Measurements from ENCODE around the gene SLC29A2. TPM values are rescaled to one million over a fixed set of nuclear protein-coding genes. Genes with fewer than 3 reads are reported as not detected.

SLC29A2 gene
- total RNA-seq (3.4 TPM), polyA plus RNA-seq (1 to 10 TPM in 3 of 4 donors, under 1 TPM in 1; 0.83 to 2.3 (median 1.6) TPM)

DNA sequence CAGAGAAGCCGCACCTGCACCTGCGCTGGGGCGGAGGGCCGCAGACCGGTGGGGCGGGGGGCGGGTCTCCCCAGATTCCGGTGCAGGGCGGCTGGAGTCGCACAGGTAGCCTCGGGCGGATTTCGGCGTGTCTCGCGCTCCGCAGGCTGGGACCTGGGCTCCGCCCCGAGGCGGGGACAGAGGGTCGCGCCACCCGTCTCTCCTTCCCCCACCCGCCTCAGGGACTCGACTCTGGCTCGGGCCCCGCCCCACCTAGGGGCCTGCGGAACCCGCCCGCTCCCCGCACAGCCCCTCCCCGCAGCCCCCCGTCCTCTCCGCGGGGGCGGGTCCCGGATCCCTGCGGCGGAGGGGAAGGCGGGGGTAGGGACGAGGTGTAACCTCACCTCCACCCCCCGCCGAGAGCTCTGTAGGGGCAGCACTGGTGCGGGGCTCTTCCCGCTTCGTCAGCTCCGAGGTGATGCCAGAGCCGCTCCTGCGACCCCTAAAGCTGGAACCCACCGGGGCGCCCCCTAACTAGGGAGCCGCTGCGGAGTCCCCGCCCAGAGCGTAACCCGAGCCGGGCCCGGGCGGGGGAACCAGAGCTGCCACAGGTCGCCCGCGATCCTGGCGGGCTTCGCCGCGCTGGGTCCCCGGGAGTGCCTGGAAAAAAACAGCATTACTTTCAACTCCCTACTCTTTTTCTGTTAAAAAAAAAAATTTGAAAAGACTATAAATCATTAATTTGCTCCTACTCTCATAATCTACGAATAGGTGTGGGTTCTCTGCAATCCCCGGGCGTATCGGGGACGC lies at the start of gene SLC29A2:
Gene SLC29A2 (minus strand): TSS at position 134 of the 789 bp plus-strand sequence. CDS start 169 bp downstream, outside the sequence.
- ATAC-seq (ENCODE audit: low read depth in 2 of 2), result peak; percentile 74 to 76
- no peaks in the 10 kb centered on the region for H3K36me3 ChIP-seq (ENCODE audit: control insufficient read depth, insufficient read depth, low read length)
- no peaks in the 10 kb centered on the region for H3K27me3 ChIP-seq (ENCODE audit: control insufficient read depth, insufficient read depth, low read length)
- DNase-seq, result peak; percentile 70 to 81 (median 72)
- H3K36me3 Mint-ChIP-seq, result no peaks in the 10 kb centered on the region
- no peaks in the 10 kb centered on the region for H3K9me3 ChIP-seq (ENCODE audit: control insufficient read depth in 2 of 2, low read length in 2 of 2)
- H3K4me3 Mint-ChIP-seq, result peak within 1 kb of the TSS; percentile 90 to 97 (median 93)
- peaks cover 14% of the 10 kb centered on the region for H3K27me3 Mint-ChIP-seq
- H3K27ac ChIP-seq (ENCODE audit: insufficient read depth, low read length, poor library complexity, severe bottlenecking), result peak within 1 kb of the TSS; percentile 68
- H3K4me1 ChIP-seq (ENCODE audit: control insufficient read depth, insufficient read depth, low read length, poor library complexity, severe bottlenecking), result peaks cover 19% of the 10 kb centered on the region
- H3K4me3 ChIP-seq (ENCODE audit: low read depth, low read length), result peak within 1 kb of the TSS; percentile 76
- H3K27ac Mint-ChIP-seq, result peak within 1 kb of the TSS; percentile 66 to 88 (median 82)
- H3K9me3 Mint-ChIP-seq, result no peaks in the 10 kb centered on the region
- H3K4me1 Mint-ChIP-seq, result peaks cover 4 to 19% (median 12%) of the 10 kb centered on the region in 4 donors

DNA sequence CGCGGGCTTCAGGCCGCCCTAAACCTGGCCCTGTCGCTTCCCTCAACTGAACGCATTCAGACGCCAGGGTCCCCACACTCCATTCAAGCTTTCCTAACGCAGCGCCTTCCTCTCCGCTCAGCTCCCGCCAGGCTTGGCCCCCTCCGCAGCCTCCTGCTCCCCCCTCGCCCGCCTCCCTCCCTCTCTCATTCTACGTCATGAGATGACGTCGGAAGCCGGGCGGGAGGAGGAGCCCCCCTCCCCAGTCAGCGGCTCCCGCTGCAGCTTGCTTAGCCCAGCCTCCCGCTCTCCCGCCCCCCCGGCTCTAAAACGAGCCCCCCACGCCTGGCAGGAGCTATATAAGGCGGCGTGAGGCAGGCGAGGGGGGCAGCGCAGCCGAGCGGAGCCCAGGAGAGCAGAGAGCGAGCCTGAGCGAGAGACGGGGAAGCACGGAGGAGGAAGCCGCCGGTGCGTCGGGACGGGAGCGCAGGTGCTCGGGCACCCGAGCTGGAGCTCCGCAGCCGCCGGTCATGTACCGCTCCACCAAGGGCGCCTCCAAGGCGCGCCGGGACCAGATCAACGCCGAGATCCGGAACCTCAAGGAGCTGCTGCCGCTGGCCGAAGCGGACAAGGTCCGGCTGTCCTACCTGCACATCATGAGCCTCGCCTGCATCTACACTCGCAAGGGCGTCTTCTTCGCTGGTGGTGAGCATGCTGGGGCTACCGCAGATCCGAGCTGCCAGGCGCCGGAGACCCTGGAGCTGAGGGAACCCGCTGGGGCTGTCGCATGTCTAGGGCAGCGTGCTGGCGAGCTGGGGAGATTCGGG lies 49.3 kb upstream of the SLC29A2 start, which contains the start of gene NPAS4:
Gene NPAS4 (plus strand): TSS at position 365 of the 806 bp plus-strand sequence. CDS start 145 bp downstream, at position 510.
- Histone ChIP-seq H3K27ac (ENCODE audit: insufficient read depth, low read length, poor library complexity, severe bottlenecking) (no peak within 1 kb of the TSS), H3K9me3 (ENCODE audit: control insufficient read depth in 2 of 2, low read length in 2 of 2) (no peaks in the 10 kb centered on the region), H3K4me1 (ENCODE audit: control insufficient read depth, insufficient read depth, low read length, poor library complexity, severe bottlenecking) (no peaks in the 10 kb centered on the region), H3K36me3 (ENCODE audit: control insufficient read depth, insufficient read depth, low read length) (no peaks in the 10 kb centered on the region), H3K27me3 (ENCODE audit: control insufficient read depth, insufficient read depth, low read length) (peaks cover 25% of the 10 kb centered on the region), H3K4me3 (ENCODE audit: low read depth, low read length) (no peak within 1 kb of the TSS)
- H3K27ac Mint-ChIP-seq, result no peak within 1 kb of the TSS
- no peaks in the 10 kb centered on the region for H3K36me3 Mint-ChIP-seq
- H3K4me1 Mint-ChIP-seq, result peaks cover 2 to 13% (median 4%) of the 10 kb centered on the region in 4 donors
- H3K4me3 Mint-ChIP-seq, result peak within 1 kb of the TSS in 1 of 4 donors; percentile 52
- H3K9me3 Mint-ChIP-seq, result peaks cover 0 to 6% (median 0%) of the 10 kb centered on the region in 7 donors
- DNase-seq (no peak), ATAC-seq (ENCODE audit: low read depth in 2 of 2) (no peak)
- peaks cover 28% of the 10 kb centered on the region for H3K27me3 Mint-ChIP-seq

GRCh38 chr11:66419825-66420224 lies 48.3 kb upstream of the SLC29A2 start:
- no peaks in the 10 kb centered on the region for H3K36me3 Mint-ChIP-seq
- ATAC-seq (ENCODE audit: low read depth in 2 of 2) (no peak), DNase-seq (no peak)
- no peaks in the 10 kb centered on the region for H3K9me3 ChIP-seq (ENCODE audit: control insufficient read depth in 2 of 2, low read length in 2 of 2)
- H3K27ac ChIP-seq (ENCODE audit: insufficient read depth, low read length, poor library complexity, severe bottlenecking), result no peak overlapping the region
- H3K4me1 ChIP-seq (ENCODE audit: control insufficient read depth, insufficient read depth, low read length, poor library complexity, severe bottlenecking), result no peaks in the 10 kb centered on the region
- H3K4me3 ChIP-seq (ENCODE audit: low read depth, low read length), result no peak overlapping the region
- H3K9me3 Mint-ChIP-seq, result peaks cover 0 to 6% (median 0%) of the 10 kb centered on the region in 7 donors
- no peak overlapping the region for H3K4me3 Mint-ChIP-seq
- H3K27me3 Mint-ChIP-seq, result peaks cover 34% of the 10 kb centered on the region
- H3K4me1 Mint-ChIP-seq, result peaks cover 2 to 13% (median 4%) of the 10 kb centered on the region in 4 donors
- peaks cover 27% of the 10 kb centered on the region for H3K27me3 ChIP-seq (ENCODE audit: control insufficient read depth, insufficient read depth, low read length)
- no peak overlapping the region for H3K27ac Mint-ChIP-seq
- no peaks in the 10 kb centered on the region for H3K36me3 ChIP-seq (ENCODE audit: control insufficient read depth, insufficient read depth, low read length)

- Mint-ChIP-seq H3K9me3 (peaks cover 0 to 6% (median 0%) of the 10 kb centered on the region in 7 donors), H3K36me3 (no peaks in the 10 kb centered on the region), H3K4me3 (peak overlapping the region in 2 of 4 donors; percentile 22 to 40), H3K27ac (no peak overlapping the region), H3K27me3 (peaks cover 38% of the 10 kb centered on the region), H3K4me1 (peaks cover 2 to 13% (median 4%) of the 10 kb centered on the region in 4 donors)
- Histone ChIP-seq H3K36me3 (ENCODE audit: control insufficient read depth, insufficient read depth, low read length) (no peaks in the 10 kb centered on the region), H3K9me3 (ENCODE audit: control insufficient read depth in 2 of 2, low read length in 2 of 2) (no peaks in the 10 kb centered on the region), H3K27ac (ENCODE audit: insufficient read depth, low read length, poor library complexity, severe bottlenecking) (no peak overlapping the region), H3K4me3 (ENCODE audit: low read depth, low read length) (no peak overlapping the region), H3K4me1 (ENCODE audit: control insufficient read depth, insufficient read depth, low read length, poor library complexity, severe bottlenecking) (no peaks in the 10 kb centered on the region), H3K27me3 (ENCODE audit: control insufficient read depth, insufficient read depth, low read length) (peaks cover 27% of the 10 kb centered on the region)
- DNase-seq (no peak), ATAC-seq (ENCODE audit: low read depth in 2 of 2) (no peak)
These were observed 47.4 kb upstream of the SLC29A2 start for GRCh38 chr11:66418986-66419308.

- Mint-ChIP-seq H3K9me3 (peaks cover 0 to 6% (median 0%) of the 10 kb centered on the region in 7 donors), H3K27ac (no peak overlapping the region), H3K4me1 (peaks cover 2 to 13% (median 4%) of the 10 kb centered on the region in 4 donors), H3K36me3 (no peaks in the 10 kb centered on the region), H3K4me3 (peak overlapping the region in 2 of 4 donors; percentile 42 to 57), H3K27me3 (peaks cover 38% of the 10 kb centered on the region)
- Histone ChIP-seq H3K27ac (ENCODE audit: insufficient read depth, low read length, poor library complexity, severe bottlenecking) (no peak overlapping the region), H3K27me3 (ENCODE audit: control insufficient read depth, insufficient read depth, low read length) (peaks cover 27% of the 10 kb centered on the region), H3K36me3 (ENCODE audit: control insufficient read depth, insufficient read depth, low read length) (no peaks in the 10 kb centered on the region), H3K4me1 (ENCODE audit: control insufficient read depth, insufficient read depth, low read length, poor library complexity, severe bottlenecking) (no peaks in the 10 kb centered on the region), H3K4me3 (ENCODE audit: low read depth, low read length) (no peak overlapping the region), H3K9me3 (ENCODE audit: control insufficient read depth in 2 of 2, low read length in 2 of 2) (no peaks in the 10 kb centered on the region)
- peak; percentile 29 to 35 for ATAC-seq (ENCODE audit: low read depth in 2 of 2)
- peak in 2 of 3 donors; percentile 41 to 60 for DNase-seq
These were observed 46.8 kb upstream of the SLC29A2 start for GRCh38 chr11:66418168-66418985.

GRCh38 chr11:66417000-66417399 lies 45.4 kb upstream of the SLC29A2 start:
- no peak for ATAC-seq (ENCODE audit: low read depth in 2 of 2)
- Histone ChIP-seq H3K4me3 (ENCODE audit: low read depth, low read length) (no peak overlapping the region), H3K27ac (ENCODE audit: insufficient read depth, low read length, poor library complexity, severe bottlenecking) (no peak overlapping the region), H3K4me1 (ENCODE audit: control insufficient read depth, insufficient read depth, low read length, poor library complexity, severe bottlenecking) (no peaks in the 10 kb centered on the region), H3K27me3 (ENCODE audit: control insufficient read depth, insufficient read depth, low read length) (peaks cover 27% of the 10 kb centered on the region), H3K36me3 (ENCODE audit: control insufficient read depth, insufficient read depth, low read length) (no peaks in the 10 kb centered on the region), H3K9me3 (ENCODE audit: control insufficient read depth in 2 of 2, low read length in 2 of 2) (no peaks in the 10 kb centered on the region)
- Mint-ChIP-seq H3K4me3 (peak overlapping the region in 1 of 4 donors; percentile 22), H3K27me3 (peaks cover 38% of the 10 kb centered on the region), H3K9me3 (peaks cover 0 to 6% (median 0%) of the 10 kb centered on the region in 7 donors), H3K27ac (no peak overlapping the region), H3K36me3 (no peaks in the 10 kb centered on the region), H3K4me1 (peaks cover 2 to 10% (median 4%) of the 10 kb centered on the region in 4 donors)
- peak in 1 of 3 donors; percentile 16 for DNase-seq

DNA sequence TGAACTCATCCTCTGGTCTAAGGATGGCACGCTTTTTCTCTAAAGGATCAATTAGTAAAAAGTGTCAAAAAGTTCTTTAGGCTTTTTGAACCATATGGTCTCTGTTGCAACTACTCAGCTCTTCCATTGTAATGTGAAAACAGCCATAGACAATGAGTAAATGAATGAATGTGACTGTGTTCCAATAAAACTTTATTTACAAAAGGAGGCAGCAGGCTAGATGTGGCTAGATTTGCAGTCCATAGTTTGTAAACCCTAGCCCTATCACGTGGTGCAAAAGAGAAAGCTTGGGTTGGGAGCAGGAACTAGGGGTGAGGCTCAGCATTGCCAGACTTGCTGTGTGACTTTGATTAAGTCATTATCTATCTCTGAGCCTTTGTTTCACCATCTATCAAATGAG lies 43.9 kb upstream of the SLC29A2 start:
- Mint-ChIP-seq H3K27ac (no peak overlapping the region), H3K27me3 (peaks cover 31% of the 10 kb centered on the region), H3K9me3 (peaks cover 0 to 6% (median 0%) of the 10 kb centered on the region in 7 donors), H3K36me3 (no peaks in the 10 kb centered on the region), H3K4me3 (no peak overlapping the region), H3K4me1 (peaks cover 0 to 13% (median 3%) of the 10 kb centered on the region in 4 donors)
- Histone ChIP-seq H3K9me3 (ENCODE audit: control insufficient read depth in 2 of 2, low read length in 2 of 2) (no peaks in the 10 kb centered on the region), H3K36me3 (ENCODE audit: control insufficient read depth, insufficient read depth, low read length) (no peaks in the 10 kb centered on the region), H3K4me1 (ENCODE audit: control insufficient read depth, insufficient read depth, low read length, poor library complexity, severe bottlenecking) (no peaks in the 10 kb centered on the region), H3K27ac (ENCODE audit: insufficient read depth, low read length, poor library complexity, severe bottlenecking) (no peak overlapping the region), H3K4me3 (ENCODE audit: low read depth, low read length) (no peak overlapping the region), H3K27me3 (ENCODE audit: control insufficient read depth, insufficient read depth, low read length) (peaks cover 27% of the 10 kb centered on the region)
- no peak for ATAC-seq (ENCODE audit: low read depth in 2 of 2)
- DNase-seq, result no peak

All from CD4-positive, CD25-positive, alpha-beta regulatory T cell (primary cell).